Fibroblast of skin of left quadriceps (primary cell): ENCODE results near the gene GRM7.

Source experiments
- DNase-seq, 2 experiments: peaks; one replicate each; pipeline ENCODE4 v3.0.0-alpha.2; 2013; ENCODE audit warnings: low read depth in 2 of 2

The GRM7 gene

DNA sequence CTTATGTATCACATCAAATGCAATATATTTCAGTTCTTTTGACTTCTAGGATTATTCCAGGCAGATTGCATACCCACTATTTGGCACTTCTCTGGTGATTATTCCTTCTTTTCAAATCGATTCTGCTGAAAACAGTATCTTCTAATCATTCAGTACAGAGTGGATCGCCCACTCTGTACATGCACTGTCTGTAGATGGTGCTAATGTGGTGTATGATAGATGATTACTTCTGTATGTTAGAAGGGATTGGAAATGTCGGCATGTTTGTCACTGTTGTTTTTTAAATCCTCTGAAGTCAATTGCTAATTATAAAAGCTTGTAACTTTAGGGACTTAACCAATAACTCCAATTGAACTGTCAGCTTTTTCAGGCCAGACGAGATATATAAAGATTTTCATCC, 642.5 kb downstream of the GRM7 start:
- no peak for DNase-seq

DNA sequence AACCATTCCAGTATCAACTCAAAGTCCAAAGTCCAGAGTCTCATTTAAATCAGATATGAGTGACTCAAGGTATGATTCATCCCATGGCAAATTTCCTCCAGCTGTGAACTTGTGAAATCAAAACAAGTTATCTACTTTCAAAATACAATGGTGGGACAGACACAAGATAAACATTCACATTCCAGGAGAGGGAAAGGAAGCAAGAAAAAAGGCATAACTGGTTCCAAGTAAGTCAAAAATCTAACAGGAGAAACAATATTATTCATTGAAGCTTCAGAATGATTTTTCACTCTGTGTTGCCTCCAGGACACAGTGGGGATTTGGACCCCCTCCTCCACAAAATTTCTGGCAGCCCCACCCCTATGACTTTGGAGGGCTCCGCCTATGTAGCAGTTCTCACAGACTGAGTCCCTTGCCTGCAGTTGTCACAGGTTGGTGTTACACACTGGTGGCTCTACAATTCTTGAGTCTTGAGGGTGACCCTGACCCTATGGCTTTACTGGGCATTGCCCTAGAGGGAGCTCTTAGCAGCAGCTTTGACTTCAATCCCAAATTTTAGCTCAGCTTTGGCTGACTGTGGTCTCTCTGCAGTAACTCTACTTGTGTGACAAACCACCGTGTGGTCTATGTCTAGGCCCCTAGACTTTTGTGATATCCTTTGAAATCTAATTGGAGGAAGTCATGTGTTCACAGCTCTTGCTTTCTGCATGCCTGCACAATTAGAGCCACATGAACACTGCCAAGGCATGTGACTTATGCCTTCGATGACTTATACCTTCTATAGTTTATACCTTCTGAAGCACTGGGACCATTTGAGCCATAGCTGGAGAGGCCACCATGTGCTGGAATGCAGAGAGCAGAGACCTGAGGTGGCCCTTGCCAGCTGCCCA, 644.2 kb downstream of the GRM7 start:
- peak; percentile 3 to 8 for DNase-seq

DNA sequence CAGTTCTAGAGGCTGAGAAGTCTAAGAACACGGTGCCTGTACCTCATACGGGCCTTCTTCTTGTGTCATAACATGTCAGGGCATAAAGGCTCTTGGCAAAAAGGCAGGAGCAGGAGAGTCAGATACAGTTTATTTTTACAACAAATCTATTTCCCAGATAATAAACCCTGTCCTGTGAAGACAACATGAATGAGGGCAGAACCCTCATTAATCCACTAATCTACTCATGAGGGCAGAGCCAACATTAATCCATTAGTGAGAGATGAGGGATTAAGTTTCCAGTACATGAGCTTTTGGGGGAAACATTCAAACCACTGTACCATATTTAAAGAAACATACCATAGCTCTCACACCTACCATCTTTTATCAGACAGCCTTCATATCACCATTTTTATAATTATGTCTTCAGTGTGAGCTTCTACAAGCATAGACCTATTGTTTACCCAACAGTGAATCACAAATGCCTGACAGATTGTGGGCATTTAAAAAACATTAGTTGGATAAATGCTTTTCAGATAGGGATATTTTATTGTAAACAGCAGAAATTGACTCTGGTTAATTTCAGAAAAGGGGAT, 645.8 kb downstream of the GRM7 start:
- no peak for DNase-seq

DNA sequence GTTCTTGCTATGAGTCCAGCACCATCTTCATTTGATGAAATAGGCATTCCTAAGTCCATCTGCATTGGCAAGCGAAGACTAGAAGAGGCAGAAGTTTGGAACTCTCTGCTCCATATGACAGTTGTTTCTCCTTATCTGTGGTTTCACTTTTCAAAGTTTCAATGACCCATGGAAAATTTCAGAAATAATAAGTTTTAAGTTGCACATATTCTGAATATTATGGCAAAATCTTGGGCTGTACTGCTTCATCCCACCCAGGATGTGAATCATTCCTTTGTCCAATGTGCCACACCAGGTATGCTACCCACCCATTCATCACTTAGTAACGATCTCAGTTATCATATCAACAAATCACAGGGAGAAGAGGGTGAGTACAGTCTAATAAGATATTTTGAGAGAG, 647.9 kb downstream of the GRM7 start:
- DNase-seq, result no peak

DNA sequence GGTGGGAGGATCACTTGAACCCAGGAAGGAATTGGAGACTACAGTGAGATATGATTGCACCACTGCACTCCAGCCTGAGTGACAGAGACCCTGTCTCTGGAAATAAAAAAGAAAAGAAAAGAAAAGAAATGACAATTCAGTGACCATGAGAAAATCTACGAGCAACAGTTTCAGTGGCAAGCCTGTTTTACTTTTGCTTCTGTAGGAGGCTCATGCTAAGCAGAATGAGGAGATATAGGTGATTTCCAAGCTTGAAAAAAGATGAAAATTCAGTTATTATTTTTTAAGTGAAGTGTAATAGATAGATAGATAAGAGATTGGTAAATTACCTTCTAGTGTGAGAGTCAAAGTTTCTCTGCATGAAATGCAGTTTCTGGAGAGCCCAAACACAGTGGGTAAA, 651.1 kb downstream of the GRM7 start:
- DNase-seq, result no peak

DNA sequence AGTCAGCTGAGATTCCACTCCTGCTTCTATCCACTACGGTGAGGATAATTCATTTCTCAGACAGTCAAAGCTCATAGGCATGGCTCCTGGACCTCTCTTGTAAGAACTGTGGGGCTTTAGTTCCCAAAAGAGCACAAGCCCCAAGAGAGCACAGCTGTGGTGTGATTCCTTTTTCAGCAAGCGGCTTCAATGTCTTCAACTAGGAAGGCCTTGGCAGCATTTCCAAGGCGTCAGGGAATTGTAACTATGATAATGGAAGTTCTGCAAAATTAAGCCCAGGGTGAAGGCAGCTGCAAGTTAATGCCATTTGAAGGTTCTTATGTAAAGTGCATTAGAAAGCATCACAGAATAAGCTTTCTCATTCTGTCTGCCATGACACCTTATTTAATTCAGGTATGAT, 657.1 kb downstream of the GRM7 start:
- no peak for DNase-seq

DNA sequence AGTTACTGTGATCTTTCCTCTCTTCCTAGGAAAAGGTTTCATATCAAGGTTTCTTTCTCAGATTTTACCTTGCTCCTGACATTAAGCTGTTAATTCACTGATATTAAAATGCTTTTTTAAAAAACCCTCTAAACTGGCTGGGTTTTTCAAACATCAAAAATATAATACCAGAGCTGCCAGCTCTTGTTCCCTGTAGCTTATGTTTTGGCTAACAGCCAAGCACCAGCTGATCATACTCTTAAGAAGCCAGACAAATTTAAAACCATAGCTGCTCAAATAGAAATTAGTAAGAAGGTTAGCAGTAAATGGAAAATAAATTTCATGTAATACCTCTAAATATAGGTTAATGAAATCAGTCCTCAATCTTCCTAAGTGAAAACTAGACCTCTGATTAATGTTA, 657.5 kb downstream of the GRM7 start:
- DNase-seq, result no peak

DNA sequence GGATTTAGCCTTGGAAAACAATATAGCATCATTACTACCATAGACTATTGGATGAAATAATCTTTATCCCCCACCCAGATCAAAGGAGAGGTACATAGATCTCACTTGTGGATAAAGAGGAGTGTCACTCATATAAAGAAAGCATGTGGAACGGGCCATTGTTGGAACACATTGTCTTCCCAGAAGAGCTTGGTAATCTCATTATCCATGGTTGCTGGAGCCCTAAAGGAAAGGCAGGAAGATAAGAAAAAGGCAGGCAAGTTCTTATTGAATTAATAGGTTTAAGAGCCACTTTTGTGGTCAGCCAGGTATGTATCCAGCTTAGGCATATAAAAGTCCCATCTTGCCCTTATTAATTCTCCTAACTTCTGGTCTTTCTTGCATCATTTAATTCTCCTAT, 659.1 kb downstream of the GRM7 start:
- no peak for DNase-seq

DNA sequence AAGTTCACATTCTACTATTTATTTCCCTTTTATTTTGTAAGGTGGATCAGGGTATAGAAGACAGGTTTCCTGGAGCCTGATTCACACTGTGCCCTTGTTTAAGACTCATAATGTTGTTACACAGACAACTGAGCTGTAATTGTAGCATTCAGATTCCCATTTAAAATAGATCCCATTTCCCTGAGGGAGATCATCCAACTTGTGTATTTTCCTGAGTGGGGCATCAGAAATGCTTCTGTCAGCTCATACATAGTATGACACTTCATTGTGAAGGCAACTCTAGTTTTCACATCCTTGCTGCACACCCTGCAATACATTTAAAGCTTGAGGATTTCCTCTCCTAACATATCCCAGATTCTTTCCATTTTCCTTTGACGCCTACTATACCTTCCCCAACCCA, 659.7 kb downstream of the GRM7 start:
- DNase-seq, result no peak

DNA sequence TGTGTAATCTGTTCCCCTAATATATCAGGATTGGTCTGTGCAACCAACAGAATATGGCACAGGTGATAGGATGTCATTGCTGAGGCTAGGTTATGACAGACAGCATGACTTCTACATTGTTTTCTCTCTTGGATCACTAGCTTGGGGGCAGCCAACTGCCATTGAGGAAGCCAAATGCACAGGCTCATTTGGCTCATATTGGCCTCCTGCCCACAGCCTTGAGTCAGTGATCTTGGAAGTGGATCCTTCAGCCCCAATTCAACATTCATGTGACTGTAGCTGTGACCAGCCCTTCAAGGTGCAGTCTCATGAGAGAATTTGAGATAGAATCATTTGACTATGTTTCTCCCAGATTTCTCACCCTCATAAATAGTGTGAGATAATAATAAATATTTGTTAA, 675.6 kb downstream of the GRM7 start:
- no peak for DNase-seq

DNA sequence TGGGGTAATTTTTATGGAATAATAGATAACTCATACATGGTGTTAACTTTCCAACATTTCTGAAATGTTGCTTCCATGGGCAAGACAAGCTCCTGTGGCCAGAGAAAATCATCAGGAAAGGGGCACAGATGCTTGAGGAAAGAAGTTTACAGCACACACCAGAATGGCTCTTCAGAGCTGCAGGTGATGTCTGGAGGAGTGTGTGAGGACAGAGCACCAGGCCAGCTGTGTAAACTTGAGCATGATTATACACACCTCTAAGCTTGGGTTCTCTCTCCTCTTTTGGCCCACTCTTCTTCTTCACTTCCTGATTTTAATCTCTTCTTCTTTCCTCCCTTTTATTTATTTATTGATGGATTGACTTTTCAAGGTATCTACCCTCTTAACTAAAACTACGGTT, 676.0 kb downstream of the GRM7 start:
- no peak for DNase-seq

DNA sequence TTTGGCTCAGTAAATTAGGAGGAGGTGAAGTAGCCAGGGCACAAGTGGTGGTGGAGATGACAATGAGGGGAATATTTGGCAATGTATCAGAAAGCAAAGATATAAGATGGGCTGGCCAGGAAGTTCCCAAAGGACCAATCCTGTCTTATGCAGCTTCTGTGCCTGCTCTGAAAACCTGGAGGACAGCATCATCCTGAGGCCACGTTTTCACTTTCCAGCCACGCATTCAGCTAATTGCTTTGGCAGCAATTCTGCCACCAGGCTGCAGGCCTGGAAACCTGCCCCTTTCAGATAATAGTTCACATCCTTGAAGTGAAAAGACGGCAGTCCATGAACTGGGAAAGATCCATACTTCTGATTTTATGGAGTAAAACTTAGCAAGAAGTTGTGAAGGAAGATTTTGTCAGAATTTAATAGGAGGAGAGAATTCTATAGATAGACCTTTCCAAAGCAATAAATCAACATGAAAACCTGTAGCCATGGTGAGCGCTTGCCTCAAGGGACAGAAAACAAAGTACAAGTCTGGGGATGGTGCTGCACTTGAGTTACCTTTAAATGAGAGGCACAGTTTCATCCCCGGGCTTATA, 682.5 kb downstream of the GRM7 start:
- no peak for DNase-seq

DNA sequence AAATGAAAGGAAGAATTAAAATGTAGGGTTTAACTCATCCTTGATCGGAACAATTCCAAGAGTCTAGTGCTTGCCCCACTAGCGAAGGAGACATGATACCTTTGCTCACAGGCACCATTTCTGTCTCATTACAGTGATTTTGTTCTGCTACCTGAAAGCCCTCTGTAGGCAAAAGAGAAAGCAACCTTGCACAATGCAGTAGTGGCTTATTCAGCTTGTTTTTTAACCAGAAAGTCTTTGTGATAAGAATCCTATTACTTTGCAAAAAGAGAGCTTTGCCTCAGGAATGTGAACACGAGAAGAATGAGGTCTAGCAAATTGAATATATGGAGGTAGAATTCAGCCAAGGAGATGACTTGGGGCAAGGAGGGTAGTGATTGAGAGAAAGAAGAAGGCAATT, 684.4 kb downstream of the GRM7 start:
- DNase-seq, result no peak

DNA sequence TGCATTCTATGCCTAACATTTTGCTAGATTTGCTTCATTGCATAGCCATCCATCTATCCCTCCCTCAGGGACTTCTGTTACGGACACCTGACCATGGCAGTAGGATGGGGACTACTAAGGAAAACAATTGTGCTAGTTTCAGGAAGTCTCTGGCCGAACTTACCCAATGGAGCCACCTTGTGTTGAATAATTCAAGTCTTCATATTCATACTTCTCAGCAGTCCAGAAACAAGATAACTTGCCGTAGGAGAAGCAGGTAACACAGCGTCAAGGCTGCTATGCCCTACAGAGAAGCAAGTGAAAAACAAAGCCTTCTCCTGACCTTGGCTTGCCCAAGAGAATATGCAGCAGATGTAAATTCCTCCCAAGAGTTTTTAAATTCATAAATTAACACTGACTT, 685.3 kb downstream of the GRM7 start:
- no peak for DNase-seq

DNA sequence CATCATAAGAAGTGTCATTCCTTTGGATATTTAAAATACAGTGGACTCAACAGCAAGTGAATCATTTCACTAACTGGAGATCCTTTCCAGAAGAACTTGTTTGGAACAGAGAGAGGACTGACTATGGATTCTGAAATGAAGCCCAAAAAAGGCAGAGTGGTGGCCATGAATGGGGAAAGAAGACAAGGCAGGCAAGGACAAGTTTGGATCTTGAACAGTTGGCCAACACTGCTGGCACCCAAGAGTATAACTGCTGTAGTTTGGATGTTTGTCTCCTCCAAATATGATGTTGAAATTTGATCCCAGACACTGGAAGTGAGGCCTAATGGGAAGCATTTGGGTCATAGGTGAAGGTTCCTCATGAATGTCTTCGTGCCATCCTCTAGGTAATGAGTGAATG, 686.9 kb downstream of the GRM7 start:
- no peak for DNase-seq

DNA sequence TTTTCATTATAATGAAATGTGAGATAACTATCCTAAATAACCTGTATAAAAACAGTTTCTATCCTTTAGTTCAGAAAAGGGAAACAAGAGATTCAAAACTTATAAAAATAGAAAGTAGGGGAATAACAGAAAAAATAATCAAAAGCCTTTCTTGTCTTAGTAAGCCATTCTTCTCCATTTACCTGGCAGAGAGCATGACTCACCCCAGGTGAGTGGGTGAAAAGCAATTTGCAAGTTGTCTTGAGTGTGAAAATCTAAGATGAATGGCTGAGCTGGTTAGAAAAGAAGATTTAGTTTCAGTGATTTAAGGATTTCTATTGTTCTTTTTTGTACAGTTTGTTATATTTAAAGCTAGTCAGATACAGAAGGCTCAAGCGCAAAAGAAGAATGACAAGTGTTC, 702.0 kb downstream of the GRM7 start:
- no peak for DNase-seq

DNA sequence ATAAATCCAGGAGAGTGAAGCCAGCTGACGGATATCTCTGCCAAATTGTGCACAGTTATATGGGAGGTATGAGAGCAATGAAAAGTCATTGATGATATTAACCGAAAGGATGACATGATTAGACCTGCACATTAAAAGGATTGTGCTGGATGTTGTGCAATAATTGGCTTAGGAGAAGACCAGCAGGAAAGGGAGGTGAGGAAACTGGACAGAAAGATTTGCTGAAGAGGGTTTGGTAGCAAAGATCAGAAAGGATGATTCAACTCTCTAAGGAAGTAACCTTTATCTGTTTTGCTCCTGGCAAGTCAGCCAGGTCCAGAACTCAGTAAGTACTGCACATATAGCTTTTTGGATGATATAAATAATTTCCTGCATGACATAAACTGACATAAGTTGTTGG, 704.7 kb downstream of the GRM7 start:
- no peak for DNase-seq

DNA sequence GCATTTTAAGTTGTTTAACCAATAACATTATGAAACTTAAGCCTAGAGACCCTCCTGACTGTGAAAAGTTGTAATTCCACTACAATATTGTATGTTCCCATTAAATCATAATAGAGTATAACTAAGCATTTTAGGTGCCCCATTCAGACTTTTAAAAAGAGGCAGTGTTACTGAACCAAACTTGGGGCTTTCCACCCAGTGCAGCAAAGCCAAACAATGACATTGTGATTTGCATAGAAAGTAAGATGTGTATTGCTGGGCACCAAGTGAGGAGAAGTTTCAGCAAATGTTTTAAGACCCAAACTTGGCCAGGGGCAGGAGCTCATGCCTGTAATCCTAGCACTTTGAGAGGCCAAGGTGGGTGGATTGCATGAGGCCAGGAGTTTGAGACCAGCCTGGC, 706.2 kb downstream of the GRM7 start:
- no peak for DNase-seq

DNA sequence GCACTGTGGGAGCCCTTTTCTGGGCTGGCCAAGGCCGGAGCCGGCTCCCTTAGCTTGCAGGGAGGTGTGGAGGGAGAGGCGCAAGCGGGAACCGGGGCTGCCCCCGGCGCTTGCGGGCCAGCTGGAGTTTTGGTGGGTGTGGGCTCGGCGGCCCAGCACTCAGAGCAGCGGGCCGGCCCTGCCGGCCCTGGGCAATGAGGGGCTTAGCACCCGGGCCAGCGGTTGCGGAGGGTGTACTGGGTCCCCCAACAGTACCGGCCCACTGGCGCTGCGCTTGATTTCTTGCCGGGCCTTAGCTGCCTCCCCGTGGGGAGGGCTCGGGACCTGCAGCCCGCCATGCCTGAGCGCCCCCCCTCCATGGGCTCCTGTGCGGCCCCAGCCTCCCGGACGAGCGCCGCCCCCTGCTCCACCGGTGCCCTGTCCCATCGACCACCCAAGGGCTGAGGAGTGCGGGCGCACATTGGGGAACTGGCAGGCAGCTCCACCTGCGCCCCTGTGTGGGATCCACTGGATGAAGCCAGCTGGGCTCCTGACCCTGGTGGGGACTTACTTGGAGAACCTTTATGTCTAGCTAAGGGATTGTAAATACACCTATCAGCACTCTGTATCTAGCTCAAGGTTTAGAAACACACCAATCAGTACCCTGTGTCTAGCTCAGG, 707.7 kb downstream of the GRM7 start:
- DNase-seq, result no peak

DNA sequence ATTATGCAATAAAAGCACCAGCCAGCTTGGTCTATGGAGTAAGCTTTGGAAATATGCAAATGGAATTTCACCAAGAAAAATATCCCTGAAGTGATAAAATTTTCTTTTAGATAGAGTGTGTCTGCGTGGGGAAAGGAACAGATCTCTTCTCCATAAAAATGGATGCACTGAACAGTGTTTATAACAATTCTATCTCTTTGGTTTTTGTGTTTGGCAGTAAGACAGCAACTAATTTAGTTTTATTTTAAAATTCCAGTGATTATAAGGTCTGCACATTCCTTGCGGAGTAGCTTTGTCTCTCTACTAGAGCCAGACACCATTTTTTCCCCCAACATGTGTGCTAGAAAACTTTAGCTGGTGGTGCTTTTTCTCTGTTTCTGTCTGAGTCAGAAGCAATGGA, 712.4 kb downstream of the GRM7 start:
- no peak for DNase-seq

DNA sequence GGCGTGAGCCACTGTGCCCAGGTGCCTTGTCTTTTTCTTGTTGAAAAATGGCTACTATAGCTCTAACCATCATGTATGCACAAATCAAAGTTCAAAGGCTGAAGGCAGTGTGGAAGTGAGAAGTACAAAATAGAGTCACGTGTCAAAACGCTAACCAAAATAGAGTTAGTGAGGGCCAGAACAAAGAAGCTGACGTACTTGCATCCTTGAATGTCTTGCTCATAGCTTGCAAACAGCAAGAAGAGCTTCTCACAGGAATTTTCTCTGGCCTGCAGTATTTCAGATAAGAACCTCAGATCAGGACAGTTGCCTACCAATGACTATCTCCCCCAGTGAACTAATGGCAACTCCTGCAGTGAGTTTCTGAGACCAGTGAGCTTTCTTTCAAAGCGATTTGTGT, 713.5 kb downstream of the GRM7 start:
- no peak for DNase-seq

DNA sequence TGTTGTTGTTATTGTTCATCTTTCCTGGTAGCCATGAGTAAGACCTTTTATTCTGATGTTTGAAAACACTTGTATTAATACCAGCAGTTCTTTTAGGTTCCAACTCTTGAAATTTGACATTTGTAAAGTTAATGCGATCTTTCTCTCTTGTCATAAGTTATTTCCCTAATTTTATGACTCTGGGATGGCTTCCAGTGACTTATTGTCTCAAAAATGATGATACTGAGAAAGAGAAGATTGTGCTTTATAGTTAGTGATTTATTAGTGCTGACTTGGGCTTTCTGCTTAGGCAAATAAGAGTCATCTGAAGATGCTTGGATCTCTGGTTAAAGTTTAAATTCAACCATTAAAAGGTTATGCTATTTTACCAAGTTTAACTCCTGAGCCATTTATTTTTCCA, 715.2 kb downstream of the GRM7 start:
- DNase-seq, result no peak

DNA sequence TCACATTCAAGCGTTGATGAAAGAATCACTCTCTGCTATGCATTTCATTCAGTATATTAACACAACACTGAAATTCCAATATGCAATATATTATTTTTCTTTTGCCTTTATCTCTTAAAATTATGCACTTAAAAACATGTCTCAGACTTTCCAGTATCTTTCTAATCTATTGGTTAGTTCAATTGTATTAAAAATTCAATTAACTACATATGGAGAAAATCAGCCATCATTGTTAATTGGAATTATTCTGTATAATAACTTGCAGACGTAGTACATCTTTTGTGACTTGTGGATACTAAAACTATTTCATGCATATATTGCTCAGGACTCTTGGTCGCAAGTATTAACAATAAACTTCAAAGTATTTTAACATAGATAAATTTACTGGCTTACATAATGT, 715.6 kb downstream of the GRM7 start:
- DNase-seq, result no peak
